ENCODE data around the gene ABCG1.

The ABCG1 gene

DNA sequence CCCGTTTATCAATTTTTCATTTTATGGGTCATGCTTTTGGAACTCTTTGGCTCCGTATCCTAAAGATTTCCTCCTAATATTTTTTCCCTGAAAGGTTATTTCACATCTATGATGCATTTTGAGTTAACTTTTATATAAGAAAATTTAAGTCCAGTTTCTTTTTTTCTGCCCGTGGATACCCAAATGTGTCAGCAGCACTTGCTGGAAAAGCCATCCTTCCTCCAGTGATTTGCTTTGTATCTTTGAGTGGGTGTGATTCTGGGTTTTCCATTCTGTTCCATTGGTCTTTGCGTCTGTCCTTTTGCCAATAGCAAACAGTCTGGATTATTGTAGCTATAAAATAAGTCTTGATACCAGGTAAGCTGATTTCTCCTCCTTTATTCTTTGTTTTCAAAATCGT, 15.6 kb upstream of the ABCG1 start:
- H3K9me3 ChIP-seq: no peaks in the 10 kb centered on the region
- TF ChIP-seq, protein P1, sequence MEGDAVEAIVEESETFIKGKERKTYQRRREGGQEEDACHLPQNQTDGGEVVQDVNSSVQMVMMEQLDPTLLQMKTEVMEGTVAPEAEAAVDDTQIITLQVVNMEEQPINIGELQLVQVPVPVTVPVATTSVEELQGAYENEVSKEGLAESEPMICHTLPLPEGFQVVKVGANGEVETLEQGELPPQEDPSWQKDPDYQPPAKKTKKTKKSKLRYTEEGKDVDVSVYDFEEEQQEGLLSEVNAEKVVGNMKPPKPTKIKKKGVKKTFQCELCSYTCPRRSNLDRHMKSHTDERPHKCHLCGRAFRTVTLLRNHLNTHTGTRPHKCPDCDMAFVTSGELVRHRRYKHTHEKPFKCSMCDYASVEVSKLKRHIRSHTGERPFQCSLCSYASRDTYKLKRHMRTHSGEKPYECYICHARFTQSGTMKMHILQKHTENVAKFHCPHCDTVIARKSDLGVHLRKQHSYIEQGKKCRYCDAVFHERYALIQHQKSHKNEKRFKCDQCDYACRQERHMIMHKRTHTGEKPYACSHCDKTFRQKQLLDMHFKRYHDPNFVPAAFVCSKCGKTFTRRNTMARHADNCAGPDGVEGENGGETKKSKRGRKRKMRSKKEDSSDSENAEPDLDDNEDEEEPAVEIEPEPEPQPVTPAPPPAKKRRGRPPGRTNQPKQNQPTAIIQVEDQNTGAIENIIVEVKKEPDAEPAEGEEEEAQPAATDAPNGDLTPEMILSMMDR (IDR thresholded peaks at IDR 0.05; ENCODE audit: low read depth, low read length): no peak
- H3K4me1 ChIP-seq: peaks cover 10% of the 10 kb centered on the region
- DNase-seq: no peak
- H3K36me3 ChIP-seq: no peaks in the 10 kb centered on the region
- no peak overlapping the region for H3K4me3 ChIP-seq (ENCODE audit: low read depth, low read length)
- H3K27me3 ChIP-seq: no peaks in the 10 kb centered on the region

DNA sequence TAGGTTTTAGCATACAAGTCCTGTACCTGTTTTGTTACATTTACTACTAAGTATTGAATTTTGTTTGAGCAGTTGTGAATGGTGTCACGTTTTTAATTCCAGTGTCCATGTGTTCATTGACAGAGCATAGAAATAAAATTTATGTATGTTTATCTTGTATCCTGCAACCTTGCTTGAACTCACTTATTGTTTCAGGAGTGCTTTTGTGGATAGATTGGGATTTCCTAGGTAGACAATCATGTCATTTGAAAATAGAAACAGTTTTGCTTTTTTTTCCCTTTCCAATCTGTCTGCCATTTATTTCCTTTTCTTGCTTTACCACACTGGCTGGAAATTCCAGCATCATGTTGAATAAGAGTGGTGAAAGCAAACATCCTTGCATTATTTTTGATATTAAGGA, 15.0 kb upstream of the ABCG1 start:
- no peaks in the 10 kb centered on the region for H3K36me3 ChIP-seq
- TF ChIP-seq, protein P1 (IDR thresholded peaks at IDR 0.05; ENCODE audit: low read depth, low read length): no peak
- no peaks in the 10 kb centered on the region for H3K9me3 ChIP-seq
- no peak for DNase-seq
- peaks cover 9% of the 10 kb centered on the region for H3K4me1 ChIP-seq
- no peaks in the 10 kb centered on the region for H3K27me3 ChIP-seq
- H3K4me3 ChIP-seq (ENCODE audit: low read depth, low read length): no peak overlapping the region

DNA sequence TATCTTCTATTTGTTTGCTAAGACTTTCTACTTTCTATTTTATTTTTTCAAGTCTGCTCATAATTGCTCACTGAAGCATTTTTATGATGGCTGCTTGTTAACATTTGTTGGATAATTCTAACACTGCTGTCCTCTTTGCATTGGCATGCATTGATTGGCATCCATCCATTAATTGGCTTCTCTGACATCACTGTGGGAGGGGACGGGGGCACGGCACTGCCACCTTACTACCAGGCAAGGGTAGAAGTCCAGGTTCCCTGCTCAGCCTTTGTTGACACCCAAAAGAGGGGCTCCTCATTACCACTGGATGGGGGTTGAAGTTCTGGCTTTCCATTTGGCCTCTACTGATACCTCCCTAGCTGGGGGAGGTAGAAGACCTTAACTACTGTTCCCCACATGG, 11.5 kb upstream of the ABCG1 start:
- no peaks in the 10 kb centered on the region for H3K36me3 ChIP-seq
- no peak overlapping the region for H3K4me3 ChIP-seq (ENCODE audit: low read depth, low read length)
- H3K9me3 ChIP-seq: no peaks in the 10 kb centered on the region
- H3K4me1 ChIP-seq: no peaks in the 10 kb centered on the region
- DNase-seq: no peak
- no peaks in the 10 kb centered on the region for H3K27me3 ChIP-seq
- TF ChIP-seq, protein P1 (IDR thresholded peaks at IDR 0.05; ENCODE audit: low read depth, low read length): no peak

DNA sequence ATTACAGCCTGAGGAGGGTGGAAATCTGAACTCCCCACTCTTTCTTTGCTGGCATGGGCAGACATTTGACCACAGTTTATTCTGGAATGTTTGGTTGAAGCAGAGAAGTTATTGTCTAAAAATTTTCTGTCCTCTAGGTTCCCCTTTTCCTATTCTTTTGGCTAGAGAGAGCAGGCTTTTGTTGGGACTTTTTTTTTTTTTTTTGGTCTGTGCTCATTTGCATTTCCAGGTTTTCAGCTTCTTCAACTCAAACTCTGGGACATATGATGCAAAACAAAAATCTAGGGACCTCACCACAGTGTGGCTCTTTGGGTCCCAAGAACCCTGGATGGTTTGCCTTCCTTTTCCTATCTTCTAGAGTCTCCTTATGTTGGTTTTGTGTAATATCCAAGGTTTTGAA, 10.9 kb upstream of the ABCG1 start:
- H3K4me3 ChIP-seq (ENCODE audit: low read depth, low read length): no peak overlapping the region
- no peak for DNase-seq
- H3K4me1 ChIP-seq: no peaks in the 10 kb centered on the region
- TF ChIP-seq, protein P1 (IDR thresholded peaks at IDR 0.05; ENCODE audit: low read depth, low read length): no peak
- no peaks in the 10 kb centered on the region for H3K36me3 ChIP-seq
- H3K27me3 ChIP-seq: no peaks in the 10 kb centered on the region
- H3K9me3 ChIP-seq: no peaks in the 10 kb centered on the region

DNA sequence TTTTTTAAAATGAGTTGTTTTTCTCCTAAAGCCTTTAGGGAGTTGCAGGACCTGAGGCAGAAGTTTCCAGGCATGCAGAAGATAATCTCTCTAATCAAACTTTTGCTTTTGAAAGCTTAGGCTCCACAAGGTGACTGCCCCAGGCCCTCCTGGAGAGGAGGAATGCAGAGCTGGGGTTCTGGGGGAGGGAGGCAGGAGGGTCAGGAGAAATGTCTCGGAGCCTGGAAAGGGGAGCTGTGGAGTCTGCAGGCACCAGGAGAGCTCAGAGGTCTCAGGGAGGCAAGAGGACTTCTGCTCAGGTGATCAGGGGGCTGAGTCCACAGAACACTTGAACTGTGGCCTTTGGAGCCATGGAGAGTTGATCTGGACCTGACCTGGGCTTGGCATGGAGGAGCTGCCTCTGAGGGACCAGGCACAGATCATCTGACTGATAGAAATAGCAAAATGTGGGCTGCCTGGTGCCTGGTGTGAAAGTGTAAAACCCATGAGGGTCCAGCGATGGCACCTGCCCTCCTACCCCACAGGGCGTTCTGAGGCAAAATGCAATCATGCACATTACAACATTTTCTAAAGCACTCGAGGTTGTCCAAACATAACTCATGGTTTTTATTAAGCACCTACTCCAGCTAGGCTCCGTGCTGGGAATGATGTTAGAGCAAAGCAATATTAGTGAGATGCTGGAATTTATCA, 10.0 kb upstream of the ABCG1 start:
- TF ChIP-seq, protein P1 (IDR thresholded peaks at IDR 0.05; ENCODE audit: low read depth, low read length): no peak

DNA sequence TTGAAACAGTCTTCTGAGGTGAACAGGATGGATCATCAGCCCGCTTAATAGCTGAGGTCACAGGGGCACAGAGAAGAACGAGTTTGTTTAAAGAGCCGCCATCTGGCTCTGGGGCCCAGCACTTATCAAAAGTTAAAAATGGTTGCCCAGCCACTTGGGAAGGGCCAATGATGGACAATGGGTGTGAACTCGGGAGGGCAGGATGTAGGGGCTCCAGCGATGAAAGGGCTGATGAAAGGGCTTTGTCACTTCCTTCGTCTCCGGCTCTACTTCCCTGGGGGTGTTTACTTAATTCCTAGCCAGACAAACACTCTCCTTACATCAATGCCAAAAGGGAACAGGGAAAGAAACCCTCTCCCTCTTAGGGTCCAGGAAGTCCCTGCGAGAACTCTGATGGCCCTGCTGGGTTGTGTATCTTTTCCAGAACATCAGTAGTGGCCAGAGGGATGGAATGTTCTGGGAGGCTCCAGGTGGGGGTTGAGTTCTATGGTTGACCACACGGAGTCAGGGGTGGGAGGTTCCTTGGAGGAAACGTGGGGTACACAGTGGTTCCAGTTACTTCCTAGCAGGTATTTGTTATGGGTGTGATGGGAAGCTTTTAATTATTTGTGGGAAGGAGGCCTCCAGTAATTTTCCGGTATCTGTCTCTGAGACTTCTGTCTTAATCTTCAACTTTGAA, 9.0 kb upstream of the ABCG1 start:
- Histone ChIP-seq H3K36me3 (no peaks in the 10 kb centered on the region), H3K4me3 (ENCODE audit: low read depth, low read length) (no peak overlapping the region), H3K9me3 (no peaks in the 10 kb centered on the region), H3K4me1 (no peaks in the 10 kb centered on the region), H3K27me3 (no peaks in the 10 kb centered on the region)
- no peak for DNase-seq
- TF ChIP-seq, protein P1 (IDR thresholded peaks at IDR 0.05; ENCODE audit: low read depth, low read length): no peak

More for the DNA sequence above, 10.0 kb upstream of the ABCG1 start:
- Histone ChIP-seq H3K27me3 (no peaks in the 10 kb centered on the region), H3K36me3 (no peaks in the 10 kb centered on the region), H3K4me1 (no peaks in the 10 kb centered on the region), H3K9me3 (no peaks in the 10 kb centered on the region), H3K4me3 (ENCODE audit: low read depth, low read length) (no peak overlapping the region)
- no peak for DNase-seq

All from BE2C (cell line).